Astrocyte of the cerebellum (primary cell): ENCODE measurements around the gene KCNMA1.

Experiments used
- DNase-seq: peaks from one replicate; pipeline ENCODE4 v3.0.0-alpha.2; 2011; ENCODE audit warnings: low read depth
- H3K4me3 ChIP-seq: 2 replicates; pipeline ENCODE4 v1.5.1; 2011; ENCODE audit warnings: mild to moderate bottlenecking, low read depth, low read length, moderate library complexity
- in situ Hi-C: cut with HindIII; loops from 2 replicates; pipeline ENCODE4 v1.10.0; 2017; ENCODE audit warnings: low sequenced_read_pairs
- TF ChIP-seq, protein P1 (sequence below): IDR thresholded peaks from 2 replicates; pipeline ENCODE4 v1.5.1; 2012; ENCODE audit warnings: low read length, low read depth, moderate library complexity, mild to moderate bottlenecking; ENCODE audit errors: missing control alignments

KCNMA1 gene

DNA sequence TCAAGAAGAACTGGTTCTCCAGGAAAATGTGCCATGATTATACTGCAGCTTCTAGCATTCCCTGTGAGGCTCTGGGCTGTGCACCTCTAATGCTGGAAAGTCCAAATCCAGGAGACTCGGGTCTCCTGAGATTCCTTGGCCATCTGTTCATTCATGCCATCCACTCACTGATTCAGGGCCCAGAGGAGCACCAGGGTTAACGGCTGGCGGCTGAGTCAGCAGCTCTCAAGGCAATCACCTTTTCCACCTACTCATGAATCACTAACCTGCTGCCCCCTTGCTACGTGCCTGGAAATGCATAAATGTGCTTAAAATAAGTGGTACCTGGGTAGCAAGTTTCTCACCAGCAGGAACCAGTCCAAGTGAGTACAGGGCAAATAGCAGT, 132.7 kb downstream of the KCNMA1 start:
- TF ChIP-seq, protein P1, sequence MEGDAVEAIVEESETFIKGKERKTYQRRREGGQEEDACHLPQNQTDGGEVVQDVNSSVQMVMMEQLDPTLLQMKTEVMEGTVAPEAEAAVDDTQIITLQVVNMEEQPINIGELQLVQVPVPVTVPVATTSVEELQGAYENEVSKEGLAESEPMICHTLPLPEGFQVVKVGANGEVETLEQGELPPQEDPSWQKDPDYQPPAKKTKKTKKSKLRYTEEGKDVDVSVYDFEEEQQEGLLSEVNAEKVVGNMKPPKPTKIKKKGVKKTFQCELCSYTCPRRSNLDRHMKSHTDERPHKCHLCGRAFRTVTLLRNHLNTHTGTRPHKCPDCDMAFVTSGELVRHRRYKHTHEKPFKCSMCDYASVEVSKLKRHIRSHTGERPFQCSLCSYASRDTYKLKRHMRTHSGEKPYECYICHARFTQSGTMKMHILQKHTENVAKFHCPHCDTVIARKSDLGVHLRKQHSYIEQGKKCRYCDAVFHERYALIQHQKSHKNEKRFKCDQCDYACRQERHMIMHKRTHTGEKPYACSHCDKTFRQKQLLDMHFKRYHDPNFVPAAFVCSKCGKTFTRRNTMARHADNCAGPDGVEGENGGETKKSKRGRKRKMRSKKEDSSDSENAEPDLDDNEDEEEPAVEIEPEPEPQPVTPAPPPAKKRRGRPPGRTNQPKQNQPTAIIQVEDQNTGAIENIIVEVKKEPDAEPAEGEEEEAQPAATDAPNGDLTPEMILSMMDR: peak; percentile 8
- DNase-seq: no peak
- no peak overlapping the region for H3K4me3 ChIP-seq
- in situ Hi-C loops: no loop called here

DNA sequence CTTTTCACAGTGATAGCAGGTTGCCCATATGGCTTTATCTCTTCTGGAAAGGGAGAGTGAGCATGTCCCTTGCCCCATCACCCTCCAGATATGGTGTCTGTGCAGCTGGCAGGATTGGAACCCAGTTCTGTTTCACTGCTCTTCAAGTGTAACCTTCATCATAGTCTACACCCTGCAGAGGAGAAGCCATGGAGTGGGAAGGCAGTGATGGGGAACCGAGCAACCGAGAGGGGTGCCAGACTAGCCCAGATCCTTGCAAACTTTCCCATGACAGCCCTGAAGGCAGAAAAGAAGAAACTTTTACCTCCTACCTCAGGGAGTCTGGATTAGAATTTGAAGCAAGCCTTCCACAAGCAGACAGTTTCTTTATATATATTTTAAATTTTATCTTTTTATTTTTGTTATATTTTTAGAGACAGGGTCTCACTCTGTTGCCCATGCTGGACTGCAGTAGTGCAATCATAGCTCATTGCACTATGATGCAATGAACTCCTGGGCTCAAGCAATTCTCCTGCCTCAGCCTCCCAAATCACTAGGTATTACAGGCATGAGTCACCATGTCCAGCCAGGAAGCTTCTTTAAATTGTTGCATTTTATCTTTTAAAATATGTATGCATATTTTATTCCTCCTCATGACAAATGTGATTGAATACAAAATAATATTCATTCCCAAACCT, 133.3 kb downstream of the KCNMA1 start:
- no peak for DNase-seq
- in situ Hi-C loops: no loop called here
- TF ChIP-seq, protein P1: no peak
- H3K4me3 ChIP-seq: no peak overlapping the region

DNA sequence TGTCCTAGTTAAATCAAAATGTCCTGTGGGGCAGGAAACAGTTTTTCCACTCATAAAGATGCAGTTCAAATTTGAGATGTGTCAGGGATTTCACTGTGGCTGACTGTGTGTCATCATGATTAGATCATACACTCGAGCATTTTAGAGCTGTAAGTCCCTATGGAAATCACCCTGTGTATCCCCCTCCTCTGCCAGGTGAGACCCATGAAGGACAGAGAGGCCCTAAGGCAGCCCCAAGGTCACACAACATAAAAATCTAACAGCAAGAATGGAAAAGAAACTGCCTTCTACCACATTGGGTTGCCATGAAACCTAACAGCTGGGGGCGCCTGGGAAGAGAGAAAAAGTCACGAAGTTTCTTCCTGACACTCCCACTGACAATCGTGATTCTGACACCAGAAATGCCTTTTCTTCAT, 135.8 kb downstream of the KCNMA1 start:
- TF ChIP-seq, protein P1: no peak
- in situ Hi-C loops: no loop called here
- H3K4me3 ChIP-seq: no peak overlapping the region
- no peak for DNase-seq

DNA sequence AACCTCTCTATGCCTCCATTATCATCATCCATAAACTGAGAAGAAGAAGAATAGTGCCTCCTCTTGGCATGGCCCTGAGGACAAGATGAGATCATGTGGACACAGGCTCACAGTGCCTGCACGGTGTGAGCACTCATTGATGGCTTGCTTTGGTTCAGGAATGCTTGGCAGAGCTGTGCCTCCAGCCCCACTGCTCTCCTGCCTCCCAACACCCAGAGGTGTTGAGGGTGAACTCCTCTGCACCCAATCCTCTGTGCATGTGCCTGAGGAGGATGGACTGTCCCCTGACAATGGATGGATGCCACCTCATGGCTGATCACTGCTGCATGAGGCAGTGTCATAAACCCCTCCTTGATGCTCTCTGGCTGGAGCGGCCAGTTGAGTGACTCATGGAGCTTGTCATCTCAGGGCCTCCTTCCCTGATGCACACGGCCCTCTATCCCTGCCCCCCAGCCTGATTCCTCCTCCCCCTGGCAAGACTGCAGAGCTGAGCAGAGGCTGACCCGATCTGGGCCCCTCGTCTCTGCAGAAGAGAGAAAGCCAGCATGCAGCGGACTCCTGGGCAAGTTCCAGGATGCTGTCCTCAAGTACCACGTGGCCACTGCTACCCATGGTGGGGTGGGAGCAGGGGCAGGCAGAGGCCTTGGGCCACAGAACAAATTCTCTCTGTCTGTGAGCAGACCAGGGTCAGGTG, 136.3 kb downstream of the KCNMA1 start:
- DNase-seq: no peak
- no peak overlapping the region for H3K4me3 ChIP-seq
- TF ChIP-seq, protein P1: no peak
- in situ Hi-C loops: no loop called here

DNA sequence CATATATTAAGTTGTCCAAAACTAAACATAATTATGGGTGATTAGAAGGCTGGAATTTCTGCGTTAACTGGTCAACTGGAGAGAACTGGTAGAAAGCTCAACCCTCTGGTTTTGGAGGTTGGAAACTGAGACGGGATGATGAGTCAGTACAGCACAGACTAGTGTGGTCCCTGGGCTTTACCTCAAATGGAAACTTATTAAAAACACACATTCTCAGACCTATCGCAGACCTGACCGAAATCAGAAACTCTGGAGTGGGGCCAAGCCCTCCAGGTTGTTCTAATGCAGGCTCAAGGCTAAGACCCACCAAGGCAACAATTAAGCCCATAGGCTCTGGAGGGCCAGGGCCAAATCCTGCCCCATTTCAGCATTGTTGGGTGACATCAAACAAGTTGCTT, 136.9 kb downstream of the KCNMA1 start:
- TF ChIP-seq, protein P1: no peak
- no peak overlapping the region for H3K4me3 ChIP-seq
- peak; percentile 59 for DNase-seq
- in situ Hi-C loops: no loop called here

DNA sequence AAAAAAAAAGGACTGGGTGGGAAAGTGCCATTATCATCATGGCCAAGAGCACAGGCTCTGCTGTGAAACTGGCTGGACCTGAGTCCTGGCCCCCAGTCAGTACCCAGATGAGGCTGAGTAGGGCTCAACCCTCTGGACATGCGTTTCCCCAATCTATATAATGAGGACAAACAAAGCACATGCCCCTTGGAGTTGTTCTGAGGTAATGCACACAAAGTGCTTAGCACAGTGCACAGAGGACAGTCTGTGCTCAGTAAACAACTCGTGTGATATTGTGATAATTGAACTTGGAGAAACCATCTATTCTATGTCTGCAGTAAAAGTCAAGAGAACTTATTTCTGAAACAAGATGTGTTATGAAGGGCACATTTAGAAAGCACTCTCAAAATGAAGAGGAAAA, 138.8 kb downstream of the KCNMA1 start:
- DNase-seq: no peak
- in situ Hi-C loops: no loop called here
- TF ChIP-seq, protein P1: no peak
- H3K4me3 ChIP-seq: no peak overlapping the region
